ENCODE measurements around the gene SFXN4. TPM values are rescaled to one million over a fixed set of nuclear protein-coding genes. Genes with fewer than 3 reads are reported as not detected.
A peak's percentile ranks its signal among the peaks of the same experiment; 100 is the strongest.
"Not testable (repeated sequence)": the region's sequence is repeated elsewhere in the genome, so short reads cannot be mapped to it uniquely, and the experiment has no call there.

Gene SFXN4
- total RNA-seq, 1 experiment from 2014 or later, result 24.0 TPM

- ChIA-PET POLR2A (no interaction called here), CTCF (interaction anchor here (0.5 to 4.2 kb wide), 5 partner anchors 9 to 299 kb away, joined by 3 to 39 read pairs (median 5); no protein-coding TSS in a partner anchor)
- ATAC-seq, result no peak
- TF ChIP-seq MXD4 (CRISPR knock-in tag; IDR thresholded peaks at IDR 0.05; ENCODE audit: borderline replicate concordance) (no peak), NFYB (CRISPR knock-in tag; conservative IDR thresholded peaks at IDR 0.05; ENCODE audit: low read depth) (no peak), ZNF416 (CRISPR knock-in tag; IDR thresholded peaks at IDR 0.05) (no peak), CDX4 (CRISPR knock-in tag; IDR thresholded peaks at IDR 0.05; ENCODE audit: borderline replicate concordance) (no peak)
- TF ChIP-seq, protein P1, sequence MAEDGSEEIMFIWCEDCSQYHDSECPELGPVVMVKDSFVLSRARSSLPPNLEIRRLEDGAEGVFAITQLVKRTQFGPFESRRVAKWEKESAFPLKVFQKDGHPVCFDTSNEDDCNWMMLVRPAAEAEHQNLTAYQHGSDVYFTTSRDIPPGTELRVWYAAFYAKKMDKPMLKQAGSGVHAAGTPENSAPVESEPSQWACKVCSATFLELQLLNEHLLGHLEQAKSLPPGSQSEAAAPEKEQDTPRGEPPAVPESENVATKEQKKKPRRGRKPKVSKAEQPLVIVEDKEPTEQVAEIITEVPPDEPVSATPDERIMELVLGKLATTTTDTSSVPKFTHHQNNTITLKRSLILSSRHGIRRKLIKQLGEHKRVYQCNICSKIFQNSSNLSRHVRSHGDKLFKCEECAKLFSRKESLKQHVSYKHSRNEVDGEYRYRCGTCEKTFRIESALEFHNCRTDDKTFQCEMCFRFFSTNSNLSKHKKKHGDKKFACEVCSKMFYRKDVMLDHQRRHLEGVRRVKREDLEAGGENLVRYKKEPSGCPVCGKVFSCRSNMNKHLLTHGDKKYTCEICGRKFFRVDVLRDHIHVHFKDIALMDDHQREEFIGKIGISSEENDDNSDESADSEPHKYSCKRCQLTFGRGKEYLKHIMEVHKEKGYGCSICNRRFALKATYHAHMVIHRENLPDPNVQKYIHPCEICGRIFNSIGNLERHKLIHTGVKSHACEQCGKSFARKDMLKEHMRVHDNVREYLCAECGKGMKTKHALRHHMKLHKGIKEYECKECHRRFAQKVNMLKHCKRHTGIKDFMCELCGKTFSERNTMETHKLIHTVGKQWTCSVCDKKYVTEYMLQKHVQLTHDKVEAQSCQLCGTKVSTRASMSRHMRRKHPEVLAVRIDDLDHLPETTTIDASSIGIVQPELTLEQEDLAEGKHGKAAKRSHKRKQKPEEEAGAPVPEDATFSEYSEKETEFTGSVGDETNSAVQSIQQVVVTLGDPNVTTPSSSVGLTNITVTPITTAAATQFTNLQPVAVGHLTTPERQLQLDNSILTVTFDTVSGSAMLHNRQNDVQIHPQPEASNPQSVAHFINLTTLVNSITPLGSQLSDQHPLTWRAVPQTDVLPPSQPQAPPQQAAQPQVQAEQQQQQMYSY (CRISPR knock-in tag; IDR thresholded peaks at IDR 0.05), result no peak
- Mint-ChIP-seq H3K9me3 (no peaks in the 10 kb centered on the region), H3K36me3 (no peaks in the 10 kb centered on the region), H3K27ac (no peak overlapping the region), H3K4me3 (no peak overlapping the region), H3K4me1 (no peaks in the 10 kb centered on the region), H3K27me3 (ENCODE audit: low read depth) (no peaks in the 10 kb centered on the region)
- DNase-seq (ENCODE audit: low spot score), result no peak
Observed at GRCh38 chr10:119189811-119190282, 24.3 kb upstream of the SFXN4 start.

DNA sequence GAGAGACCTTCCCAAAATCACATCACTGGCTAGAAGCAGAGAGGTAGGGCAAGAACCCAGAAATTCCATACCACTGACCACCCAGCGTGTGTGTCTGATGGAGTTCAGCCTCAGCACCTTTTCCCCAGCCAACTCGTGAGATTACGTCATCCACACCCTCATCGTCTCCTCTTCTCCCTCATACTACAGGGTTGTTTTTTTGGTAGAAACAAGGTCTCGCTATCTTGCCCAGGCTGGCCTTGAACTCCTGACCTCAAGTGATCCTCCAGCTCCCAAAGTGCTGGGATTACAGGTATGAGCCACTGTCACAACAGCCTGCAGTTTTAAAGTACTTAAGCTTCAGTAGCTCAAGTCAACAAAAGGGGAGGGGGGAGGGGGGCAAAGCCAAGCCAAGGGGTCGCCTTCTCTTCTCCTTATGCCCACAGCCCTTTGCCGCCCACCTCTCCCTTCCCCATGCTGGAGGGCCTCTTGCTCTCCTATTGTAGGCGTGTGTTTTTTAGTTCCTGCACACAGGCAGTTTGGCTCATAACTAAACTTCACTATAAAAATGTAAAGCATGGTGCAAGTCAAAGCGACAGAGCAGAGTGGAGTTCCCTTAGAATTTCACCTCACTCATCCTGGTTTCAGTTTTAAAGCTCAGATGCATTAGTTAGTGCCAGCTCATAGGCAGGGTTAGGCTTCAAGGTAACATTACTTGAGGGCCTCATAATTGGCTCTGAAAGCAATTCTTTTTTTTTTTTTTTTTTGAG, 18.3 kb upstream of the SFXN4 start:
- TF ChIP-seq, protein P1 (CRISPR knock-in tag; IDR thresholded peaks at IDR 0.05), result no peak
- TF ChIP-seq GABPB1 (CRISPR knock-in tag; IDR thresholded peaks at IDR 0.05), result 0 out of 2 replicates have a peak, but pooled peaks have one; percentile 19
- Mint-ChIP-seq H3K4me3 (no peak overlapping the region), H3K36me3 (peaks cover 5% of the 10 kb centered on the region), H3K27ac (no peak overlapping the region), H3K27me3 (ENCODE audit: low read depth) (no peaks in the 10 kb centered on the region), H3K9me3 (peaks cover 6% of the 10 kb centered on the region; the same call in 1 of the 2 replicates), H3K4me1 (peaks cover 3% of the 10 kb centered on the region)
- CTCF ChIA-PET, result interaction anchor here (0.6 to 0.9 kb wide), 3 partner anchors 16 to 34 kb away, joined by 3 to 6 read pairs (median 4); no protein-coding TSS in a partner anchor
- ATAC-seq (no peak), DNase-seq (ENCODE audit: low spot score) (no peak)
- POLR2A ChIA-PET, result interaction anchor here (0.5 to 0.7 kb wide), 2 partner anchors 23 to 330 kb away, joined by 4 to 5 read pairs; no protein-coding TSS in a partner anchor

DNA sequence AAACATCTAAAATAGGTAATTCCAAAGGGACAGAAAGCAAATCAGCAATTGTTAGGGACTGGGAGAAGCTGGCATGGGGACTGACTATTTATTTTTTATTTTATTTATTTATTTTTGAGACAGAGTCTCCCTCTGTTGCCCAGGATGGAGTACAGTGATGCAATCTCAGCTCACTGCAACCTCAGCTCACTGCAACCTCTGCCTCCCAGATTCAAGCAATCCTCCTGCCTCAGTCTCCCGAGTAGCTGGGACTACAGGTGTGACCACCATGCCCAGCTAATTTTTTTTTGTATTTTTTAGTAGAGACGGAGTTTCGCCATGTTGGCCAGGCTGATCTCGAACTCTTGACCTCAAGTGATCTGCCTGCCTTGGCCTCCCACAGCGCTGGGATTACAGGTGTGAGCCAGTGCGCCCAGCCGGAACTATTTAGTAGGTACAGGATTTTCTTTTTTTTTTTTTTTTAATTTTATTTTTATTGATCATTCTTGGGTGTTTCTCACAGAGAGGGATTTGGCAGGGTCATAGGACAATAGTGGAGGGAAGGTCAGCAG, 15.4 kb upstream of the SFXN4 start:
- H3K4me3 Mint-ChIP-seq; H3K9me3 Mint-ChIP-seq; ATAC-seq; H3K27ac Mint-ChIP-seq; H3K27me3 Mint-ChIP-seq (ENCODE audit: low read depth); POLR2A ChIA-PET; DNase-seq (ENCODE audit: low spot score): not testable (repeated sequence)
- CTCF ChIA-PET, result interaction anchor here (1.5 kb wide), 1 partner anchor 18 kb away, joined by 6 read pairs; no protein-coding TSS in a partner anchor
- Mint-ChIP-seq H3K4me1 (peaks cover 10% of the 10 kb centered on the region), H3K36me3 (peaks cover 17% of the 10 kb centered on the region)
